Gastrocnemius medialis (tissue), 4 donors: ENCODE measurements around the gene SPATA24. TPM values are rescaled to one million over a fixed set of nuclear protein-coding genes. Genes with fewer than 3 reads are reported as not detected.
A peak's percentile ranks its signal among the peaks of the same experiment; 100 is the strongest.

Experiments
- ATAC-seq, 2 donors: fragments of 150-250 bp; one replicate each; pipeline ENCODE4 v1.9.1; 2016
- DNase-seq, 2 donors: peaks; one replicate each; pipeline ENCODE4 v3.0.0-alpha.2; 2019
- H3K27ac ChIP-seq, 4 donors: fragments of 200-600 bp; sonication (generic); 1 replicate in 1 of 4; 2 replicates in 3 of 4; pipeline ENCODE4 v1.5.1; 2016 to 2018; ENCODE audit warnings: mild to moderate bottlenecking in 2 of 4, moderate library complexity in 1 of 4
- H3K27me3 ChIP-seq, 3 donors: fragments of 200-600 bp; sonication (generic) in 2 of 3; 1 replicate in 1 of 3; 2 replicates in 2 of 3; pipeline versions ENCODE4 v1.5.1 to v1.6.0; 2016 to 2019; ENCODE audit warnings: mild to moderate bottlenecking in 1 of 3, moderate library complexity in 1 of 3
- H3K36me3 ChIP-seq, 2 donors: fragments of 200-600 bp; sonication (generic) in 1 of 2; one replicate each; pipeline ENCODE4 v1.5.1; 2017 to 2018
- H3K4me1 ChIP-seq, 2 donors: fragments of 200-600 bp; sonication (generic) in 1 of 2; one replicate each; pipeline ENCODE4 v1.5.1; 2016 to 2017; ENCODE audit warnings: mild to moderate bottlenecking in 2 of 2
- H3K4me3 ChIP-seq, 4 donors: fragments of 200-600 bp; sonication (generic) in 3 of 4; 1 replicate in 1 of 4; 2 replicates in 3 of 4; pipeline ENCODE4 v1.5.1; 2016 to 2019; ENCODE audit warnings: mild to moderate bottlenecking in 2 of 4
- H3K9me3 ChIP-seq, 3 donors: fragments of 200-600 bp; sonication (generic) in 2 of 3; 1 replicate in 1 of 3; 2 replicates in 2 of 3; pipeline ENCODE4 v1.5.1; 2016 to 2019
- CTCF ChIP-seq, 5 experiments: fragments of 450-650 bp in 3 of 5; fragments of 200-600 bp in 2 of 5; sonication (generic) in 2 of 5; IDR thresholded peaks in 4 of 5; conservative IDR thresholded peaks in 1 of 5; 1 replicate in 4 of 5; 2 replicates in 1 of 5; pipeline ENCODE4 v1.5.1; 2016 to 2019; ENCODE audit warnings: antibody characterized with exemption in 5 of 5, mild to moderate bottlenecking in 3 of 5, moderate library complexity in 3 of 5
- POLR2A ChIP-seq, 2 donors: fragments of 450-650 bp; IDR thresholded peaks; one replicate each; pipeline ENCODE4 v1.6.1; 2017; ENCODE audit warnings: antibody characterized with exemption in 2 of 2, mild to moderate bottlenecking in 2 of 2, moderate library complexity in 2 of 2
- in situ Hi-C, 4 donors: fragments of 200-750 bp; cut with MboI; loops; one replicate each; pipeline versions ENCODE4 v1.15.0 to v1.8.0; 2017; ENCODE audit warnings: low sequenced_read_pairs in 4 of 4
- intact Hi-C: fragments of 100-400 bp; cut with DNase I; formaldehyde crosslinking; loops from one replicate; pipeline ENCODE4 v1.15.1; 2023; ENCODE audit warnings: low total_unique reads
- total RNA-seq, 4 donors: library from RNA; depleted of rRNA; stranded (reverse); fragments of >200 nt; gene quantifications; one replicate each; pipeline versions ENCODE4 v1.1.0 to v1.2.3, GENCODE V29; 2016

The SPATA24 gene
- total RNA-seq, 4 donors from 2014 or later, result 6.8 to 24.1 (median 12.5) TPM

- H3K36me3 ChIP-seq, result no peaks in the 10 kb centered on the region
- in situ Hi-C loops, result no loop called here
- peak in 1 of 2 donors; percentile 21 for DNase-seq
- H3K4me1 ChIP-seq, result peaks cover 10 to 18% of the 10 kb centered on the region in 2 donors
- H3K9me3 ChIP-seq, result no peaks in the 10 kb centered on the region
- intact Hi-C loops, result no loop called here
- no peak within 1 kb of the TSS for H3K27ac ChIP-seq
- H3K27me3 ChIP-seq, result no peaks in the 10 kb centered on the region
- ATAC-seq, result no peak
- H3K4me3 ChIP-seq, result no peak within 1 kb of the TSS
- TF ChIP-seq POLR2A (IDR thresholded peaks at IDR 0.05), result no peak
These were observed 20.5 kb downstream of the SPATA24 start, which contains the start of gene SLC23A1 for GRCh38 chr5:139383275-139383992. Gene SLC23A1 (minus strand): TSS chr5:139383297. CDS start chr5:139383253, 44 bp downstream.

- Histone ChIP-seq H3K9me3 (no peaks in the 10 kb centered on the region), H3K4me3 (no peak overlapping the region), H3K36me3 (no peaks in the 10 kb centered on the region), H3K27me3 (no peaks in the 10 kb centered on the region), H3K27ac (no peak overlapping the region), H3K4me1 (peaks cover 10 to 13% of the 10 kb centered on the region in 2 donors)
- ATAC-seq (no peak), DNase-seq (no peak)
- in situ Hi-C loops (no loop called here), intact Hi-C loops (no loop called here)
- no peak for TF ChIP-seq POLR2A (IDR thresholded peaks at IDR 0.05)
- TF ChIP-seq CTCF (IDR thresholded peaks at IDR 0.05 in 4 of 5, conservative IDR thresholded peaks at IDR 0.05 in 1 of 5), result no peak
These were observed 21.1 kb downstream of the SPATA24 start for GRCh38 chr5:139382807-139383206.

DNA sequence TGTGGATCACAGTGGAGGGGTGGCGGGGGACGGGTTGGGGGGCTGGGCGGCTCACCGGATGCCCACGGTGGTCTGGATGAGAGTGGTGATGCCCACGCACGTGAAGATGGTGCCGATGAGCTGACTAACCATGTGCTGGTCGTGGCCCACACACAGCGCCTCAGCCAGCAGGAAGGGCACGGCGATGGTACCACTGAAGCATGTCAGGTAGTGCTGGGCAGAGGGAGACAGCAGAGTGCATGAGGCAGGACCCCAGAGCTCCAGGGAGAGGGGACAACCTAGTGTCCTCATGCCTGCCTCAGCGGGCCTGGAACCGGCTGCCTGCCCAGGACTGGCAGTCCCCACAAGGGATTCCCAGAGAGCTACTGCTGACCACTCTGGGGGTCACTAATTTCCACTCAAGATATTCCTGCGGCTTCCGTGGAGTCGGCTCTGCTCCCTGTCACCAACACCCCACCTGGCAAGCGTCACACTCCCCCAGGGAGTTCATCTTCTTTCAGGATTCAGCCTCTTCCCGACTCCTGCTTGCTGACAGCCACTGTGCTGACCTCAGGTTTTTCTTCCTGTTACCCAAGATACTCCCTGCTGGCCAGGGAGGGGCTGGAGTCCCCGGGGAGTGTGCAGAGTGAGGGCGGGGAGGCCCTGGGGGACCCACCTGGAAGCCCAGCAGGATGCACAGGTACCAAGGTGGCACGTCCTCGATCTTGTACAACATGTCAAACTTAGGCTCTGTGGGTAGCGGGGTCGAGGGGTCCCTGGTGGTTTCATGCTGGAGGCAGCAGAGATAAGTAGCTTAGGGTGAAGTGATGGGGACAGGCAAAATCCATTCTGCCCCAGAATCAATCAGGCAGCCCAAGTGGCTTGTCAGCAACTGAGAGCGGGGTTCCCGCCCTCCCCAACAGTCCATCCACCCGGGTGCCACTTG, 21.8 kb downstream of the SPATA24 start:
- in situ Hi-C loops (no loop called here), intact Hi-C loops (no loop called here)
- DNase-seq (no peak), ATAC-seq (no peak)
- Histone ChIP-seq H3K9me3 (no peaks in the 10 kb centered on the region), H3K27ac (no peak overlapping the region), H3K4me1 (peaks cover 10 to 11% of the 10 kb centered on the region in 2 donors), H3K27me3 (no peaks in the 10 kb centered on the region), H3K4me3 (no peak overlapping the region), H3K36me3 (no peaks in the 10 kb centered on the region)
- TF ChIP-seq POLR2A (IDR thresholded peaks at IDR 0.05), result no peak
- TF ChIP-seq CTCF (IDR thresholded peaks at IDR 0.05 in 4 of 5, conservative IDR thresholded peaks at IDR 0.05 in 1 of 5), result no peak

- Histone ChIP-seq H3K4me3 (no peak overlapping the region), H3K27me3 (no peaks in the 10 kb centered on the region), H3K9me3 (no peaks in the 10 kb centered on the region), H3K4me1 (peaks cover 1 to 8% of the 10 kb centered on the region in 2 donors), H3K36me3 (no peaks in the 10 kb centered on the region), H3K27ac (no peak overlapping the region)
- DNase-seq (no peak), ATAC-seq (no peak)
- TF ChIP-seq POLR2A (IDR thresholded peaks at IDR 0.05), result no peak
- TF ChIP-seq CTCF (IDR thresholded peaks at IDR 0.05 in 4 of 5, conservative IDR thresholded peaks at IDR 0.05 in 1 of 5), result no peak
- in situ Hi-C loops, result no loop called here
- intact Hi-C loops, result no loop called here
These were observed 24.1 kb downstream of the SPATA24 start for GRCh38 chr5:139379626-139380449.
